ENCODE measurements around the gene KSR2.

KSR2 gene

GRCh38 chr12:117980616-117981015, 11.8 kb upstream of the KSR2 start:
- no peak for TF ChIP-seq CTCF (IDR thresholded peaks at IDR 0.05)

GRCh38 chr12:117977373-117977772, 8.6 kb upstream of the KSR2 start:
- Histone ChIP-seq H3K27ac (no peak overlapping the region), H3K27me3 (no peaks in the 10 kb centered on the region), H3K36me3 (no peaks in the 10 kb centered on the region), H3K4me3 (no peak overlapping the region), H3K4me1 (no peaks in the 10 kb centered on the region), H3K9me3 (peaks cover 0 to 4% (median 0%) of the 10 kb centered on the region in 3 donors)
- DNase-seq = no peak
- no peak for TF ChIP-seq CTCF (IDR thresholded peaks at IDR 0.05)
- intact Hi-C loops (cut with DNase I; ENCODE audit: low total_unique reads) = no loop called here

More at GRCh38 chr12:117980616-117981015, 11.8 kb upstream of the KSR2 start:
- intact Hi-C loops (cut with DNase I; ENCODE audit: low total_unique reads) = no loop called here
- no peak overlapping the region for H3K4me3 ChIP-seq
- peaks cover 0 to 5% of the 10 kb centered on the region in 2 donors for H3K27me3 ChIP-seq
- no peaks in the 10 kb centered on the region for H3K4me1 ChIP-seq
- H3K36me3 ChIP-seq = no peaks in the 10 kb centered on the region
- H3K27ac ChIP-seq = no peak overlapping the region
- DNase-seq = no peak
- H3K9me3 ChIP-seq = no peaks in the 10 kb centered on the region

GRCh38 chr12:117975006-117975405, 6.2 kb upstream of the KSR2 start:
- intact Hi-C loops (cut with DNase I; ENCODE audit: low total_unique reads) = no loop called here
- Histone ChIP-seq H3K36me3 (no peaks in the 10 kb centered on the region), H3K27ac (no peak overlapping the region), H3K9me3 (peaks cover 0 to 15% (median 14%) of the 10 kb centered on the region in 3 donors), H3K27me3 (no peaks in the 10 kb centered on the region), H3K4me3 (no peak overlapping the region), H3K4me1 (no peaks in the 10 kb centered on the region)
- TF ChIP-seq CTCF (IDR thresholded peaks at IDR 0.05) = no peak
- DNase-seq = no peak

- no peaks in the 10 kb centered on the region for H3K36me3 ChIP-seq
Observed at GRCh38 chr12:117972301-117972700, 3.5 kb upstream of the KSR2 start.

GRCh38 chr12:117970334-117970733, 1.5 kb upstream of the KSR2 start:
- DNase-seq = no peak
- intact Hi-C loops (cut with DNase I; ENCODE audit: low total_unique reads) = no loop called here
- Histone ChIP-seq H3K27ac (no peak overlapping the region), H3K27me3 (peaks cover 0 to 41% of the 10 kb centered on the region in 2 donors), H3K4me1 (peaks cover 0 to 11% (median 6%) of the 10 kb centered on the region in 4 donors), H3K9me3 (peaks cover 0 to 15% (median 14%) of the 10 kb centered on the region in 3 donors), H3K36me3 (no peaks in the 10 kb centered on the region), H3K4me3 (no peak overlapping the region)
- TF ChIP-seq CTCF (IDR thresholded peaks at IDR 0.05) = no peak

More at GRCh38 chr12:117972301-117972700, 3.5 kb upstream of the KSR2 start:
- Histone ChIP-seq H3K9me3 (peaks cover 0 to 15% (median 14%) of the 10 kb centered on the region in 3 donors), H3K4me3 (no peak overlapping the region), H3K4me1 (peaks cover 0 to 11% (median 6%) of the 10 kb centered on the region in 4 donors), H3K27ac (no peak overlapping the region), H3K27me3 (peaks cover 0 to 24% of the 10 kb centered on the region in 2 donors)
- intact Hi-C loops (cut with DNase I; ENCODE audit: low total_unique reads) = no loop called here
- no peak for DNase-seq
- TF ChIP-seq CTCF (IDR thresholded peaks at IDR 0.05) = no peak
